GM12878 (cell line): ENCODE results near the gene ZNF407. TPM values are rescaled to one million over a fixed set of nuclear protein-coding genes. Genes with fewer than 3 reads are reported as not detected.

ENCODE experiments used
- ATAC-seq: fragments of 200-7000 bp; cut with Tn5 transposase; 3 replicates; pipeline ENCODE4 v1.9.1; 2020; ENCODE audit warnings: mild to moderate bottlenecking, moderate library complexity
- BruUV-seq: library from RNA; stranded (reverse); fragments of 400-500 nt; replicated peaks from 2 replicates; lab custom pipeline; 2021; lab: Mats Ljungman, UMichigan
- CTCF ChIA-PET: fragments of 300-600 bp; sonication (Branson Sonifier 250); formaldehyde crosslinking; extraction: SDS; loops from one replicate; lab custom pipeline; 2021; ENCODE audit warnings: inconsistent platforms; lab: Yijun Ruan, JAX
- POLR2A ChIA-PET: fragments of 350-600 bp; formaldehyde crosslinking; extraction: SDS; loops from one replicate; lab custom pipeline; 2021; ENCODE audit warnings: inconsistent platforms; lab: Charles Lee
- RAD21 ChIA-PET: fragments of 300-600 bp; sonication (Branson Sonifier 250); formaldehyde crosslinking; loops from one replicate; lab custom pipeline; 2023; ENCODE audit warnings: antibody characterized with exemption; ENCODE audit not compliant: unreplicated experiment; lab: Charles Lee
- SMC1A ChIA-PET: fragments of 300-600 bp; sonication (Branson Sonifier 250); formaldehyde crosslinking; loops from one replicate; lab custom pipeline; 2023; ENCODE audit not compliant: unreplicated experiment, uncharacterized antibody; lab: Charles Lee
- DNase-seq: peaks from one replicate; pipeline ENCODE4 v3.0.0-alpha.2; 2011; ENCODE audit warnings: low read depth, low spot score
- FAIRE-seq: peaks from 3 replicates; lab custom pipeline; 2011; peaks lifted over from hg19 to GRCh38; lab: Jason Lieb, UNC
- H2AFZ ChIP-seq: 2 replicates; pipeline ENCODE4 v1.6.0; 2011; ENCODE audit warnings: low read depth, low read length, control low read depth; ENCODE audit not compliant: control insufficient read depth
- H3K27ac ChIP-seq: 2 replicates; pipeline ENCODE4 v1.5.1; 2011; ENCODE audit warnings: control low read depth; ENCODE audit not compliant: control insufficient read depth, insufficient read depth
- H3K27me3 ChIP-seq, 2 experiments: replicated peaks in 1 of 2; 2 replicates each; pipeline versions ENCODE4 v1.6.0 to v1.6.1; 2011; ENCODE audit warnings: low read length in 1 of 2; ENCODE audit not compliant: control insufficient read depth in 2 of 2, insufficient read depth in 2 of 2
- H3K36me3 ChIP-seq, 2 experiments: 2 replicates each; pipeline ENCODE4 v1.5.1; 2011; ENCODE audit warnings: low read length in 1 of 2; ENCODE audit not compliant: control insufficient read depth in 2 of 2, insufficient read depth in 2 of 2
- H3K4me1 ChIP-seq: 2 replicates; pipeline ENCODE4 v1.6.1; 2011; ENCODE audit warnings: mild to moderate bottlenecking, low read length, moderate library complexity, mixed read lengths; ENCODE audit not compliant: control insufficient read depth, insufficient read depth
- H3K4me2 ChIP-seq: 2 replicates; pipeline ENCODE4 v1.6.0; 2011; ENCODE audit warnings: control low read depth; ENCODE audit not compliant: control insufficient read depth, insufficient read depth
- H3K4me3 ChIP-seq: fragments of 200-600 bp; sonication (generic); 2 replicates; pipeline ENCODE4 v1.5.1; 2016
- H3K79me2 ChIP-seq: 2 replicates; pipeline ENCODE4 v1.6.0; 2011; ENCODE audit warnings: low read length; ENCODE audit not compliant: control insufficient read depth, insufficient read depth
- H3K9ac ChIP-seq: 2 replicates; pipeline ENCODE4 v1.8.0; 2011; ENCODE audit warnings: low read length, control low read depth, mixed read lengths; ENCODE audit not compliant: control insufficient read depth, insufficient read depth
- H3K9me3 ChIP-seq: replicated peaks from 3 replicates; pipeline ENCODE4 v1.5.1; 2011; ENCODE audit warnings: mild to moderate bottlenecking, low read length; ENCODE audit not compliant: control insufficient read depth, insufficient read depth
- H4K20me1 ChIP-seq: 2 replicates; pipeline ENCODE4 v1.6.0; 2011; ENCODE audit not compliant: control insufficient read depth, insufficient read depth
- CHD2 ChIP-seq: IDR thresholded peaks from 2 replicates; pipeline ENCODE4 v1.6.1; 2011; ENCODE audit warnings: low read depth, low read length, improper control_type of control experiment, borderline replicate concordance
- CTCF ChIP-seq, 3 experiments: IDR thresholded peaks in 2 of 3; conservative IDR thresholded peaks in 1 of 3; 2 replicates each; pipeline ENCODE4 v1.5.1; 2011; ENCODE audit warnings: low read depth in 3 of 3, low read length in 3 of 3, mild to moderate bottlenecking in 3 of 3, control low read depth in 2 of 3, moderate library complexity in 2 of 3, inconsistent platforms in 1 of 3, mixed read lengths in 1 of 3; ENCODE audit not compliant: control insufficient read depth in 2 of 3, insufficient read depth in 1 of 3; ENCODE audit errors: extremely low read depth in 1 of 3
- KAT2A ChIP-seq: conservative IDR thresholded peaks from 2 replicates; pipeline ENCODE4 v1.6.1; 2011; ENCODE audit warnings: low read depth, low read length; ENCODE audit not compliant: control insufficient read depth
- POLR2AphosphoS2 ChIP-seq: IDR thresholded peaks from 2 replicates; pipeline ENCODE4 v1.6.1; 2011; ENCODE audit warnings: low read depth, mild to moderate bottlenecking, low read length, improper control_type of control experiment, moderate library complexity
- SMAD5 ChIP-seq: IDR thresholded peaks from 2 replicates; pipeline ENCODE4 v1.6.1; 2016; ENCODE audit warnings: antibody characterized with exemption, low read depth
- SRF ChIP-seq, 2 experiments: IDR thresholded peaks; 2 replicates each; pipeline ENCODE4 v1.6.1; 2011; ENCODE audit warnings: low read depth in 2 of 2, low read length in 2 of 2, mild to moderate bottlenecking in 1 of 2, moderate library complexity in 1 of 2
- STAT1 ChIP-seq: fragments of 450-650 bp; conservative IDR thresholded peaks from 2 replicates; pipeline ENCODE4 v1.6.1; 2014; ENCODE audit warnings: antibody characterized with exemption, mild to moderate bottlenecking
- ZSCAN29 ChIP-seq: fragments of 450-650 bp; IDR thresholded peaks from 2 replicates; pipeline ENCODE4 v1.6.1; 2017; ENCODE audit warnings: mild to moderate bottlenecking, moderate library complexity
- WGBS: methylation state at CpG from one replicate; pipeline ENCODE4 v1.1.6; 2016; ENCODE audit warnings: low lambda C conversion rate; ENCODE audit not compliant: insufficient replicate concordance, insufficient coverage; ENCODE audit errors: missing lambda C conversion rate; 5-methylcytosine and 5-hydroxymethylcytosine counted together
- in situ Hi-C: fragments of 300-500 bp; cut with MboI; formaldehyde crosslinking; loops from 9 replicates; pipeline ENCODE4 v1.14.3; 2018; ENCODE audit warnings: mixed read lengths
- intact Hi-C: fragments of 100-400 bp; cut with micrococcal nuclease; formaldehyde crosslinking; loops from one replicate; pipeline ENCODE4 v1.14.2; 2022; ENCODE audit not compliant: unreplicated experiment
- polyA plus RNA-seq, 11 experiments: library from polyadenylated mRNA; depleted of rRNA in 4 of 11; unstranded in 6 of 11; stranded (reverse) in 5 of 11; fragments of >200 nt; fragmentation: Nextera tagmentation in 4 of 11; fragmentation: Illumina TruSeq in 1 of 11; extraction: Ambion mirVana in 4 of 11; extraction: Trizol in 1 of 11; gene quantifications; 1 replicate in 1 of 11; 2 replicates in 10 of 11; pipeline versions ENCODE4 v1.2.1 to v1.2.3, GENCODE V29; 2011 to 2016; ENCODE audit warnings: inconsistent platforms in 2 of 11, missing spikeins in 2 of 11, low read depth in 1 of 11
- total RNA-seq, 4 experiments: library from RNA; depleted of rRNA in 3 of 4; stranded (reverse); fragments of >200 nt in 3 of 4; fragmentation: Illumina TruSeq in 1 of 4; extraction: Trizol in 1 of 4; gene quantifications; 2 replicates each; pipeline versions ENCODE4 v1.2.1 to v1.2.3, GENCODE V29; 2013 to 2021
- TF ChIP-seq, protein P1 (sequence below): fragments of 450-650 bp; formaldehyde crosslinking; IDR thresholded peaks from 2 replicates; pipeline ENCODE4 v1.4.0; 2020; ENCODE audit warnings: mild to moderate bottlenecking, moderate library complexity
- TF ChIP-seq, protein P2 (sequence below): fragments of 450-650 bp; IDR thresholded peaks from 2 replicates; pipeline ENCODE4 v1.6.1; 2017; ENCODE audit warnings: antibody characterized with exemption, mild to moderate bottlenecking, moderate library complexity

ZNF407 gene
- total and polyA plus RNA-seq, 10 of the 15 experiments (the other 5 are each of a cell fraction or from before 2014, with no cell fraction given) = 0.69 to 11.6 (median 5.3) TPM

DNA sequence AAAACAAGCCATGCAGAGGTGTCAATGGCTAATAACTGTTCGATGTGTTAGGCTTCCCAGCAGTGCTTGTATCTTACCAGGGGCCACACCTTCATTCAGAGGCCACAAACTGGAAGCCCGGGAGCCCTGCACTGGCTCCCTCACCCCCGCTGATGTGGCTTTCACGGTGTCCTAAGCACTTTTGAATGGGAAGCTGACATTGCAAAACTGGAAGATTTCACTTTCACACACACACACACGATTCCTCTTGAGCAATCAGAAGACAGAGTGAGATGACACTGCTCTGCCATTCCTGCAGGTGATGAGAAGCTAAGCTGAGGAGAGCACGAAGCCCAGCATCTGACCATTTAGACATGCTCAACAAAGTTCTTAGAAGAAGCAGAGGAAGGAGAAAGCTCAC is 8.6 kb upstream of the ZNF407 start:
- H3K9me3 ChIP-seq = no peaks in the 10 kb centered on the region
- ChIA-PET POLR2A (no interaction called here), CTCF (no interaction called here), RAD21 (no interaction called here), SMC1A (no interaction called here)
- no peaks in the 10 kb centered on the region; the same call in 1 of the 2 replicates for H3K79me2 ChIP-seq
- H3K4me2 ChIP-seq = no peak overlapping the region
- TF ChIP-seq STAT1 (no peak), CHD2 (no peak), SMAD5 (no peak), KAT2A (no peak), SRF (IDR thresholded peaks at IDR 0.05; ENCODE audit: low read depth in 2 of 2, low read length in 2 of 2) (no peak), POLR2AphosphoS2 (no peak), ZSCAN29 (no peak), CTCF (IDR thresholded peaks at IDR 0.05 in 2 of 3, conservative IDR thresholded peaks at IDR 0.05 in 1 of 3; ENCODE audit: control insufficient read depth in 2 of 3, extremely low read depth in 1 of 3, insufficient read depth in 1 of 3, low read depth in 3 of 3, low read length in 3 of 3) (no peak)
- TF ChIP-seq, protein P1, sequence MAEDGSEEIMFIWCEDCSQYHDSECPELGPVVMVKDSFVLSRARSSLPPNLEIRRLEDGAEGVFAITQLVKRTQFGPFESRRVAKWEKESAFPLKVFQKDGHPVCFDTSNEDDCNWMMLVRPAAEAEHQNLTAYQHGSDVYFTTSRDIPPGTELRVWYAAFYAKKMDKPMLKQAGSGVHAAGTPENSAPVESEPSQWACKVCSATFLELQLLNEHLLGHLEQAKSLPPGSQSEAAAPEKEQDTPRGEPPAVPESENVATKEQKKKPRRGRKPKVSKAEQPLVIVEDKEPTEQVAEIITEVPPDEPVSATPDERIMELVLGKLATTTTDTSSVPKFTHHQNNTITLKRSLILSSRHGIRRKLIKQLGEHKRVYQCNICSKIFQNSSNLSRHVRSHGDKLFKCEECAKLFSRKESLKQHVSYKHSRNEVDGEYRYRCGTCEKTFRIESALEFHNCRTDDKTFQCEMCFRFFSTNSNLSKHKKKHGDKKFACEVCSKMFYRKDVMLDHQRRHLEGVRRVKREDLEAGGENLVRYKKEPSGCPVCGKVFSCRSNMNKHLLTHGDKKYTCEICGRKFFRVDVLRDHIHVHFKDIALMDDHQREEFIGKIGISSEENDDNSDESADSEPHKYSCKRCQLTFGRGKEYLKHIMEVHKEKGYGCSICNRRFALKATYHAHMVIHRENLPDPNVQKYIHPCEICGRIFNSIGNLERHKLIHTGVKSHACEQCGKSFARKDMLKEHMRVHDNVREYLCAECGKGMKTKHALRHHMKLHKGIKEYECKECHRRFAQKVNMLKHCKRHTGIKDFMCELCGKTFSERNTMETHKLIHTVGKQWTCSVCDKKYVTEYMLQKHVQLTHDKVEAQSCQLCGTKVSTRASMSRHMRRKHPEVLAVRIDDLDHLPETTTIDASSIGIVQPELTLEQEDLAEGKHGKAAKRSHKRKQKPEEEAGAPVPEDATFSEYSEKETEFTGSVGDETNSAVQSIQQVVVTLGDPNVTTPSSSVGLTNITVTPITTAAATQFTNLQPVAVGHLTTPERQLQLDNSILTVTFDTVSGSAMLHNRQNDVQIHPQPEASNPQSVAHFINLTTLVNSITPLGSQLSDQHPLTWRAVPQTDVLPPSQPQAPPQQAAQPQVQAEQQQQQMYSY (CRISPR knock-in tag) = no peak
- TF ChIP-seq, protein P2, sequence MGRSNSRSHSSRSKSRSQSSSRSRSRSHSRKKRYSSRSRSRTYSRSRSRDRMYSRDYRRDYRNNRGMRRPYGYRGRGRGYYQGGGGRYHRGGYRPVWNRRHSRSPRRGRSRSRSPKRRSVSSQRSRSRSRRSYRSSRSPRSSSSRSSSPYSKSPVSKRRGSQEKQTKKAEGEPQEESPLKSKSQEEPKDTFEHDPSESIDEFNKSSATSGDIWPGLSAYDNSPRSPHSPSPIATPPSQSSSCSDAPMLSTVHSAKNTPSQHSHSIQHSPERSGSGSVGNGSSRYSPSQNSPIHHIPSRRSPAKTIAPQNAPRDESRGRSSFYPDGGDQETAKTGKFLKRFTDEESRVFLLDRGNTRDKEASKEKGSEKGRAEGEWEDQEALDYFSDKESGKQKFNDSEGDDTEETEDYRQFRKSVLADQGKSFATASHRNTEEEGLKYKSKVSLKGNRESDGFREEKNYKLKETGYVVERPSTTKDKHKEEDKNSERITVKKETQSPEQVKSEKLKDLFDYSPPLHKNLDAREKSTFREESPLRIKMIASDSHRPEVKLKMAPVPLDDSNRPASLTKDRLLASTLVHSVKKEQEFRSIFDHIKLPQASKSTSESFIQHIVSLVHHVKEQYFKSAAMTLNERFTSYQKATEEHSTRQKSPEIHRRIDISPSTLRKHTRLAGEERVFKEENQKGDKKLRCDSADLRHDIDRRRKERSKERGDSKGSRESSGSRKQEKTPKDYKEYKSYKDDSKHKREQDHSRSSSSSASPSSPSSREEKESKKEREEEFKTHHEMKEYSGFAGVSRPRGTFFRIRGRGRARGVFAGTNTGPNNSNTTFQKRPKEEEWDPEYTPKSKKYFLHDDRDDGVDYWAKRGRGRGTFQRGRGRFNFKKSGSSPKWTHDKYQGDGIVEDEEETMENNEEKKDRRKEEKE = no peak
- in situ Hi-C loops (no loop called here), intact Hi-C loops (no loop called here)
- no TSS peak for BruUV-seq
- no peak for DNase-seq
- no peak for FAIRE-seq
- H3K4me3 ChIP-seq = no peak overlapping the region
- no peaks in the 10 kb centered on the region; a peak in 1 of 4 replicates for H3K27me3 ChIP-seq
- no peak overlapping the region for H3K9ac ChIP-seq
- no peak overlapping the region for H3K27ac ChIP-seq
- no peak overlapping the region for H2AFZ ChIP-seq
- peaks cover 6% of the 10 kb centered on the region for H3K4me1 ChIP-seq
- 28% methylated on average over 6 of the region's 6 CpGs for WGBS
- H4K20me1 ChIP-seq = no peaks in the 10 kb centered on the region
- ATAC-seq = no peak
- no peaks in the 10 kb centered on the region; a peak in 1 of 4 replicates for H3K36me3 ChIP-seq
